Colonic mucosa (tissue), 4 donors: ENCODE results near the gene ARL15. TPM values are rescaled to one million over a fixed set of nuclear protein-coding genes. Genes with fewer than 3 reads are reported as not detected.

Source experiments
- DNase-seq: peaks from one replicate; pipeline ENCODE4 v3.0.0-alpha.2; 2020
- H3K27ac ChIP-seq: fragments of 200-600 bp; one replicate; pipeline ENCODE4 v1.8.0; 2021
- H3K27me3 ChIP-seq: fragments of 200-600 bp; one replicate; pipeline ENCODE4 v1.8.0; 2021
- H3K36me3 ChIP-seq: fragments of 200-600 bp; one replicate; pipeline ENCODE4 v1.8.0; 2021
- H3K4me1 ChIP-seq: fragments of 200-600 bp; one replicate; pipeline ENCODE4 v1.8.0; 2021; ENCODE audit warnings: mild to moderate bottlenecking
- H3K4me3 ChIP-seq: fragments of 200-600 bp; one replicate; pipeline ENCODE4 v1.8.0; 2021
- H3K9ac ChIP-seq, 2 donors: one replicate each; pipeline ENCODE4 v1.7.0; 2013; ENCODE audit warnings: control low read depth in 2 of 2, low read depth in 2 of 2, low read length in 2 of 2
- H3K9me3 ChIP-seq: fragments of 200-600 bp; one replicate; pipeline ENCODE4 v1.8.0; 2021
- CTCF ChIP-seq: fragments of 200-600 bp; IDR thresholded peaks from one replicate; pipeline ENCODE4 v1.8.0; 2022; ENCODE audit warnings: antibody characterized with exemption, mild to moderate bottlenecking
- intact Hi-C: fragments of 100-400 bp; cut with DNase I; formaldehyde crosslinking; loops from one replicate; pipeline ENCODE4 v1.14.1; 2022
- total RNA-seq, 2 donors: library from RNA; stranded (reverse); fragmentation: NEBNext Ultra II Directional in 1 of 2; extraction: Animal tissue kit (Norgen Biotek cat#: 25700) in 1 of 2; gene quantifications; one replicate each; pipeline ENCODE4 v1.2.1, GENCODE V29; 2021
- donor health status: healthy.
- donor health status: DM: no; HTN: no; CAD: no.
- donor health status: DM: no; HTN: no; CAD: no.

Gene ARL15
- total RNA-seq, 2 donors from 2014 or later = 18.4 to 35.1 TPM

- DNase-seq = no peak
- H3K9me3 ChIP-seq = no peaks in the 10 kb centered on the region
- intact Hi-C loops = no loop called here
- H3K36me3 ChIP-seq = no peaks in the 10 kb centered on the region
- H3K4me3 ChIP-seq = no peak overlapping the region
- no peaks in the 10 kb centered on the region for H3K27me3 ChIP-seq
- H3K4me1 ChIP-seq = no peaks in the 10 kb centered on the region
- no peak for TF ChIP-seq CTCF
- no peak overlapping the region for H3K9ac ChIP-seq
- no peak overlapping the region for H3K27ac ChIP-seq
Measured at GRCh38 chr5:53879708-53880323, 430.6 kb downstream of the ARL15 start.

GRCh38 chr5:53878015-53878414, 432.4 kb downstream of the ARL15 start:
- no peak overlapping the region for H3K4me3 ChIP-seq
- H3K36me3 ChIP-seq = no peaks in the 10 kb centered on the region
- intact Hi-C loops = no loop called here
- no peaks in the 10 kb centered on the region for H3K9me3 ChIP-seq
- H3K27ac ChIP-seq = no peak overlapping the region
- no peak overlapping the region for H3K9ac ChIP-seq
- DNase-seq = no peak
- TF ChIP-seq CTCF = no peak
- no peaks in the 10 kb centered on the region for H3K4me1 ChIP-seq
- H3K27me3 ChIP-seq = no peaks in the 10 kb centered on the region

- no peak for DNase-seq
- no peaks in the 10 kb centered on the region for H3K4me1 ChIP-seq
- H3K27me3 ChIP-seq = no peaks in the 10 kb centered on the region
- TF ChIP-seq CTCF = no peak
- no peak overlapping the region for H3K9ac ChIP-seq
- intact Hi-C loops = no loop called here
- no peaks in the 10 kb centered on the region for H3K36me3 ChIP-seq
- H3K27ac ChIP-seq = no peak overlapping the region
- H3K9me3 ChIP-seq = no peaks in the 10 kb centered on the region
- H3K4me3 ChIP-seq = no peak overlapping the region
Measured at GRCh38 chr5:53877243-53877642, 433.1 kb downstream of the ARL15 start.

GRCh38 chr5:53874409-53874808, 436.0 kb downstream of the ARL15 start:
- Histone ChIP-seq H3K4me3 (no peak overlapping the region), H3K36me3 (no peaks in the 10 kb centered on the region), H3K27ac (no peak overlapping the region), H3K9me3 (no peaks in the 10 kb centered on the region), H3K27me3 (no peaks in the 10 kb centered on the region), H3K9ac (no peak overlapping the region), H3K4me1 (no peaks in the 10 kb centered on the region)
- no peak for TF ChIP-seq CTCF
- intact Hi-C loops = no loop called here
- DNase-seq = no peak

- no peaks in the 10 kb centered on the region for H3K27me3 ChIP-seq
- H3K9ac ChIP-seq = no peak overlapping the region
- TF ChIP-seq CTCF = no peak
- no peaks in the 10 kb centered on the region for H3K4me1 ChIP-seq
- DNase-seq = no peak
- no peak overlapping the region for H3K4me3 ChIP-seq
- intact Hi-C loops = no loop called here
- no peaks in the 10 kb centered on the region for H3K36me3 ChIP-seq
- H3K9me3 ChIP-seq = no peaks in the 10 kb centered on the region
- H3K27ac ChIP-seq = no peak overlapping the region
Measured at GRCh38 chr5:53873235-53873634, 437.1 kb downstream of the ARL15 start.
